ENCODE results near the gene TMEM163.

GRCh38 chr2:134435936-134436335 is 282.9 kb downstream of the TMEM163 start:
- no peak for TF ChIP-seq CTCF (IDR thresholded peaks at IDR 0.05)
- TF ChIP-seq POLR2A (IDR thresholded peaks at IDR 0.05), result no peak

Measured in thyroid gland (tissue), 4 donors.